Ascending aorta (tissue), 2 donors: Measurements from ENCODE around the gene FURIN. TPM values are rescaled to one million over a fixed set of nuclear protein-coding genes. Genes with fewer than 3 reads are reported as not detected.
"Not testable (repeated sequence)": the region's sequence is repeated elsewhere in the genome, so short reads cannot be mapped to it uniquely, and the experiment has no call there.

Experiments
- DNase-seq, 2 donors: peaks; one replicate each; pipeline ENCODE4 v3.0.0-alpha.2; 2019; ENCODE audit warnings: low spot score in 2 of 2
- H3K27ac ChIP-seq, 2 donors: fragments of 200-600 bp; sonication (generic); one replicate each; pipeline ENCODE4 v1.5.1; 2016 to 2017; ENCODE audit warnings: mild to moderate bottlenecking in 1 of 2
- H3K27me3 ChIP-seq: fragments of 200-600 bp; sonication (generic); one replicate; pipeline ENCODE4 v1.5.1; 2017
- H3K36me3 ChIP-seq, 2 donors: fragments of 200-600 bp; sonication (generic); one replicate each; pipeline ENCODE4 v1.5.1; 2016
- H3K4me1 ChIP-seq, 2 donors: fragments of 200-600 bp; sonication (generic); one replicate each; pipeline ENCODE4 v1.5.1; 2016 to 2017; ENCODE audit warnings: mild to moderate bottlenecking in 1 of 2
- H3K4me3 ChIP-seq, 2 donors: fragments of 200-600 bp; sonication (generic); one replicate each; pipeline ENCODE4 v1.5.1; 2016 to 2017; ENCODE audit warnings: mild to moderate bottlenecking in 1 of 2
- H3K9me3 ChIP-seq, 2 donors: fragments of 200-600 bp; sonication (generic); one replicate each; pipeline ENCODE4 v1.5.1; 2016
- intact Hi-C: fragments of 100-400 bp; cut with DNase I; formaldehyde crosslinking; loops from one replicate; pipeline ENCODE4 v1.15.1; 2023
- total RNA-seq: library from RNA; depleted of rRNA; stranded (reverse); fragments of >200 nt; gene quantifications from one replicate; pipeline ENCODE4 v1.1.0, GENCODE V29; 2016
- TF ChIP-seq, protein P1 (sequence below), 3 experiments: fragments of 200-600 bp in 2 of 3; fragments of 450-650 bp in 1 of 3; sonication (generic) in 2 of 3; IDR thresholded peaks; one replicate each; pipeline ENCODE4 v1.5.1; 2016 to 2019; ENCODE audit warnings: antibody characterized with exemption in 3 of 3, mild to moderate bottlenecking in 1 of 3, moderate library complexity in 1 of 3

The FURIN gene
- total RNA-seq, 1 donor from 2014 or later = 86.3 TPM

DNA sequence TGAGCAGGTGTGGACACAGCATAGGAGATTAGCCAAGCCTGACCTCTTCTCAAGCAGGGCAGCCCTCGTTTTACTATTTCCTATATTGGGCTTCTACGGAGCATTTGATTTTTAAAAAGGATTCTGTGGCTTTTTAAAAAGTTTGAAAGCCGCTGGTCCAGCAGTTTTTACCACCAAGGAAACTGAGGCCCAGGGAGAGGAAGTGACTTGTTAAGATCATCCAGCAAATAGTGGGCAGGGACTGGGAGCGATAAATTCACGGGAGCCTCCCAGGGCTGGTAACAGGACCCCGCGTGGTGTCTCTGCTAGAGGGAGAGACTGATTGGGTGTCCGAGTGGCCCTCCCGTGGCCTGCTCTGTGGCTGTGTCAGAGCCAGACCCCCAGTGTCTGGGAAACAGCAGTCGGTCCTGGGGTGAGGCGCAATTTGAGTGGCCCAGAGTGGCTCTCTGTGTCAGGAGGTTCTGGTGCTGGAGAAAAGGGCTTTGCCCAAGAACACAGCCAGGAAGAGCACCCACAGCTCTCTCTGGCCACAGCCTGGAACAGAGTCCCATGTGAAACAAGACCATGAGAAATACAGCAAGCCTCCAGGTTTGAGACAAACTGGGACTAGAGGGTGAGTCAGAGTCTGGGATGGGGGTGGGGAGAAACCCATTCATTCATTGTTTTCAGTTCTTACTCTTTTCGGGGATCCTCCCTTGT is 4.2 kb downstream of the FURIN start:
- peak overlapping the region; percentile 91 to 95 for H3K27ac ChIP-seq
- intact Hi-C loops = loop anchor here (2.0 kb wide), 1 partner anchor 156 kb away; the partner anchor contains the start of gene BLM
- H3K9me3 ChIP-seq = no peaks in the 10 kb centered on the region
- H3K4me3 ChIP-seq = peak overlapping the region; percentile 87 to 98
- no peaks in the 10 kb centered on the region for H3K27me3 ChIP-seq
- peaks cover 22 to 23% of the 10 kb centered on the region in 2 donors for H3K36me3 ChIP-seq
- DNase-seq = no peak
- TF ChIP-seq, protein P1, sequence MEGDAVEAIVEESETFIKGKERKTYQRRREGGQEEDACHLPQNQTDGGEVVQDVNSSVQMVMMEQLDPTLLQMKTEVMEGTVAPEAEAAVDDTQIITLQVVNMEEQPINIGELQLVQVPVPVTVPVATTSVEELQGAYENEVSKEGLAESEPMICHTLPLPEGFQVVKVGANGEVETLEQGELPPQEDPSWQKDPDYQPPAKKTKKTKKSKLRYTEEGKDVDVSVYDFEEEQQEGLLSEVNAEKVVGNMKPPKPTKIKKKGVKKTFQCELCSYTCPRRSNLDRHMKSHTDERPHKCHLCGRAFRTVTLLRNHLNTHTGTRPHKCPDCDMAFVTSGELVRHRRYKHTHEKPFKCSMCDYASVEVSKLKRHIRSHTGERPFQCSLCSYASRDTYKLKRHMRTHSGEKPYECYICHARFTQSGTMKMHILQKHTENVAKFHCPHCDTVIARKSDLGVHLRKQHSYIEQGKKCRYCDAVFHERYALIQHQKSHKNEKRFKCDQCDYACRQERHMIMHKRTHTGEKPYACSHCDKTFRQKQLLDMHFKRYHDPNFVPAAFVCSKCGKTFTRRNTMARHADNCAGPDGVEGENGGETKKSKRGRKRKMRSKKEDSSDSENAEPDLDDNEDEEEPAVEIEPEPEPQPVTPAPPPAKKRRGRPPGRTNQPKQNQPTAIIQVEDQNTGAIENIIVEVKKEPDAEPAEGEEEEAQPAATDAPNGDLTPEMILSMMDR (IDR thresholded peaks at IDR 0.05) = no peak
- H3K4me1 ChIP-seq = peaks cover 10 to 36% of the 10 kb centered on the region in 2 donors

DNA sequence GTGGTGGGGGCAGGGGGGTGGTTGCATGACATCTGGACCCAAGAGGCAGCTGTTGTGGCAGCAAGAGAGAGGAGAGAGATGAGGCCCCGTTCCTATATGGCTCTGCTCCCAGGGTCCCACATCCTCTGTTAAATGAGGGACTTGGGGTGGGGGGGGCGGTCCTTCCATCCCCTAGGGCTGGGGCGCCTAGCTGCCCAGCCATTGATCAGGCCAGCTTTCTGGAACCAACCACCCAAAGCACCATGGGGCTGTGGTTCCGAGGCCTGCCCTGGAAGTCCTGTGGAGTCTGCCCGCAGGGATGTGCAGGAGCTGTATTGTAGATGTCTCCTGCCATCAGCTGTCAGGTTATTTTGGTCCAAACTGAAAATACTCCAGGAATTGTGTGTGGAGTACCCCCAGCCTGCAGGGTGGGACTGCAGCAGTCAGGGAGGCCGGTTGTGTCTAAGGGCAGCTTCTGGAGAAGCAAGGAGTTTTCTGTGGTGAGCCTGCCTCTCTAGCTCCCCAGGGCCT is 5.2 kb downstream of the FURIN start:
- TF ChIP-seq, protein P1 (IDR thresholded peaks at IDR 0.05) = no peak
- no peaks in the 10 kb centered on the region for H3K27me3 ChIP-seq
- peak overlapping the region; percentile 87 to 98 for H3K4me3 ChIP-seq
- peaks cover 31 to 32% of the 10 kb centered on the region in 2 donors for H3K36me3 ChIP-seq
- peaks cover 10 to 36% of the 10 kb centered on the region in 2 donors for H3K4me1 ChIP-seq
- H3K9me3 ChIP-seq = no peaks in the 10 kb centered on the region
- DNase-seq = no peak
- peak overlapping the region; percentile 24 to 91 for H3K27ac ChIP-seq
- intact Hi-C loops = loop anchor here (2.0 kb wide), 1 partner anchor 157 kb away; the partner anchor contains the start of gene BLM

DNA sequence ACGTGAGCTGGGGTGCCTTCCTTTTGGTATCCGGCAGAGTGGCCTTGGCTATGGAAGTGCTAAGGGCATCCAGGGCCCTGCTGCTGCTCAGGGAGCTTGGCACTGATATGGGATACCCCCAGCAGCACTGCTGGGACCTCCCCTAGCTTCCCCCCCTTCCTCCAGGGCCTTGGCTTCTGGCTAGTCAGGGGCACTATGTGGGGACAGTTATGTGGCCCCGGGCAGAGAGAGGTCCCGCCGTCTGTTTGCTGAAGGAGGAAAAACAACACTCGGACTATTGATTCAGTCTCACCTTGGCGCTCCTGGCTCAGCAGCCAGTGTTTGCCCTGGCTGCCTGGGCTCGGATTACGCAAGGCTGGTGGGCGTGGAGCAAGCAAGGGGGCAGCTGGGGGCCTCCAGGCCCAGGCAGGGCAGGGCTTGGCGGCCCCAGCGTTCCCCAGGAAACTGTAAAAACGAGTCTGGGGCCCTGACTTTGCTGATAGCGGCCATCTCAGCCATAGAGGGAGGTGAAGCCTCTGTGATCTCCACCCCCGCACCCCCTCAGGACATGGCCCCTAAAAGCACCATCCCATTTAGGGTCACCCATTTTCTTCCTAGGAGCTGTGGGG is 5.7 kb downstream of the FURIN start:
- H3K27me3 ChIP-seq = no peaks in the 10 kb centered on the region
- DNase-seq = no peak
- TF ChIP-seq, protein P1 (IDR thresholded peaks at IDR 0.05) = no peak
- peak overlapping the region; percentile 24 to 91 for H3K27ac ChIP-seq
- peaks cover 10 to 34% of the 10 kb centered on the region in 2 donors for H3K4me1 ChIP-seq
- no peaks in the 10 kb centered on the region for H3K9me3 ChIP-seq
- no peak overlapping the region for H3K4me3 ChIP-seq
- intact Hi-C loops = loop anchor here (2.0 kb wide), 1 partner anchor 157 kb away; the partner anchor contains the start of gene BLM
- peaks cover 37% of the 10 kb centered on the region in 2 donors for H3K36me3 ChIP-seq

DNA sequence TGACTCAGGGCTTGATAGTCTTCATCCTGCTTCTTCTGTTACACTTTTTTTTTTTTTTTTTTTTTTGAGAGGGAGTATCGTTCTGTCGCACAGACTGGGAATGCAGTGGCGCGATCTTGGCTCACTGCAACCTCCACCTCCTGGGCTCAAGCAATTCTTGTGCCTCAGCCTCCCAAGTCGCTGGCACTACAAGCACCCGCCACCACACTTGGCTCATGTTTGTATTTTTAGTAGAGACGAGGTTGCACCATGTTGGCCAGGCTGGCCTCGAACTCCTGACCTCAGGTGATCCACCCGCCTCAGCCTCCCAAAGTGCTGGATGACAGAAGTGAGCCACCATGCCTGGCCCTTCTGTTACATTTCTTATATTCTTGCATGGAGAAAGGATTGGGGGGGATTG is 6.6 kb downstream of the FURIN start:
- intact Hi-C loops, H3K27me3 ChIP-seq, H3K9me3 ChIP-seq, H3K4me3 ChIP-seq, DNase-seq, H3K27ac ChIP-seq: not testable (repeated sequence)
- peaks cover 45 to 46% of the 10 kb centered on the region in 2 donors for H3K36me3 ChIP-seq
- peaks cover 8 to 26% of the 10 kb centered on the region in 2 donors for H3K4me1 ChIP-seq

DNA sequence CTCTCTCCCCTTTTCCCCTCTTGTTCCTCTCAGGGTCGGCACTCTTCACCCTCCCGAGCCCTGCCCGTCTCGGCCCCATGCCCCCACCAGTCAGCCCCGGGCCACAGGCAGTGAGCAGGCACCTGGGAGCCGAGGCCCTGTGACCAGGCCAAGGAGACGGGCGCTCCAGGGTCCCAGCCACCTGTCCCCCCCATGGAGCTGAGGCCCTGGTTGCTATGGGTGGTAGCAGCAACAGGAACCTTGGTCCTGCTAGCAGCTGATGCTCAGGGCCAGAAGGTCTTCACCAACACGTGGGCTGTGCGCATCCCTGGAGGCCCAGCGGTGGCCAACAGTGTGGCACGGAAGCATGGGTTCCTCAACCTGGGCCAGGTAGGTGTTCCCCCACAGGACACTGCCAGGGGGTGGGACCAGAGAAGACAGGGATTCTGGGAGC is 7.2 kb downstream of the FURIN start:
- no peak for DNase-seq
- Histone ChIP-seq H3K36me3 (peaks cover 51 to 52% of the 10 kb centered on the region in 2 donors), H3K4me3 (no peak overlapping the region), H3K4me1 (peaks cover 7 to 20% of the 10 kb centered on the region in 2 donors), H3K27me3 (no peaks in the 10 kb centered on the region), H3K9me3 (no peaks in the 10 kb centered on the region), H3K27ac (no peak overlapping the region)
- TF ChIP-seq, protein P1 (IDR thresholded peaks at IDR 0.05) = no peak
- intact Hi-C loops = no loop called here

DNA sequence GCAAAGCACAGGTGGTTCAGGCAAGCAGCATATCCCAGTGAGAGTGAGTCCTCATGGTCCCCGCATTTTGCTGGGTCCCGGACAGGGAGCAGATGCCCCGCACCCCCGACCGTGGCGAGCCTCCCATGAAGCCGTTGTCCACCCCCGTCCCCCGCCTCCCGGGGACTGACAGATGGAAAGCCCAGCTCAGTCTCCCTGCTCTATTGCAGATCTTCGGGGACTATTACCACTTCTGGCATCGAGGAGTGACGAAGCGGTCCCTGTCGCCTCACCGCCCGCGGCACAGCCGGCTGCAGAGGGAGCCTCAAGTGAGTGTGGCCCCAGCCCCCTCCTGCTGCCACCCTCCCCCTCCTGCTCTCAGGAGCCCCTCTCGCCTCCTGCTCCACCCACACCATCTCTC is 7.7 kb downstream of the FURIN start:
- no peak for DNase-seq
- intact Hi-C loops = no loop called here

More for the DNA sequence above, 7.7 kb downstream of the FURIN start:
- Histone ChIP-seq H3K9me3 (no peaks in the 10 kb centered on the region), H3K4me3 (no peak overlapping the region), H3K27me3 (no peaks in the 10 kb centered on the region), H3K4me1 (peaks cover 5 to 19% of the 10 kb centered on the region in 2 donors), H3K36me3 (peaks cover 54 to 56% of the 10 kb centered on the region in 2 donors), H3K27ac (no peak overlapping the region)
- TF ChIP-seq, protein P1 (IDR thresholded peaks at IDR 0.05) = no peak
